Activated naive CD4-positive, alpha-beta T cell treated with anti-CD3 and anti-CD28 coated beads, Interleukin-2, amount 50 U/mL, for 72 hours (primary cell): ENCODE data around the gene NFATC4. TPM values are rescaled to one million over a fixed set of nuclear protein-coding genes. Genes with fewer than 3 reads are reported as not detected.
"Not testable (repeated sequence)": the region's sequence is repeated elsewhere in the genome, so short reads cannot be mapped to it uniquely, and the experiment has no call there.

ENCODE experiments used
- ATAC-seq, 2 donors: fragments of 150-1000 bp; cut with Tn5 transposase; 2 replicates each; pipeline ENCODE4 v1.10.0; 2021; ENCODE audit warnings: mild to moderate bottlenecking in 2 of 2, moderate library complexity in 2 of 2
- DNase-seq, 2 donors: peaks; one replicate each; pipeline ENCODE4 v3.0.0; 2021 to 2022; ENCODE audit warnings: low spot score in 2 of 2
- H3K27ac Mint-ChIP-seq, 2 donors: one replicate each; pipeline ENCODE4 v1.8.0; 2022; ENCODE audit warnings: mild to moderate bottlenecking in 2 of 2, mixed read lengths in 2 of 2
- H3K36me3 Mint-ChIP-seq, 2 donors: one replicate each; pipeline ENCODE4 v1.8.0; 2022; ENCODE audit warnings: mixed read lengths in 2 of 2
- H3K9me3 Mint-ChIP-seq, 2 donors: one replicate each; pipeline ENCODE4 v1.8.0; 2022; ENCODE audit warnings: mixed read lengths in 2 of 2
- total RNA-seq, 2 donors: library from RNA; stranded (reverse); gene quantifications; one replicate each; pipeline ENCODE4 v1.2.3, GENCODE V29; 2022

The NFATC4 gene
- total RNA-seq, 2 donors from 2014 or later, result 0.27 to 1.7 TPM

GRCh38 chr14:24335461-24336171 is 32.4 kb upstream of the NFATC4 start:
- Mint-ChIP-seq H3K9me3 (no peaks in the 10 kb centered on the region), H3K36me3 (peaks cover 5% of the 10 kb centered on the region in 2 donors), H3K27ac (no peak overlapping the region)
- no peak for DNase-seq
- ATAC-seq, result no peak

- peaks cover 3 to 5% of the 10 kb centered on the region in 2 donors for H3K36me3 Mint-ChIP-seq
- DNase-seq (no peak), ATAC-seq (no peak)
- no peak overlapping the region for H3K27ac Mint-ChIP-seq
- H3K9me3 Mint-ChIP-seq, result no peaks in the 10 kb centered on the region
Measured at GRCh38 chr14:24337144-24337823, 30.7 kb upstream of the NFATC4 start.

- ATAC-seq (no peak), DNase-seq (no peak)
- H3K27ac Mint-ChIP-seq, result no peak overlapping the region
- H3K36me3 Mint-ChIP-seq, result peaks cover 0 to 5% of the 10 kb centered on the region in 2 donors
- H3K9me3 Mint-ChIP-seq, result no peaks in the 10 kb centered on the region
Measured at GRCh38 chr14:24337824-24338175, 30.2 kb upstream of the NFATC4 start.

GRCh38 chr14:24338843-24339242 is 29.1 kb upstream of the NFATC4 start:
- H3K36me3 Mint-ChIP-seq, result peaks cover 0 to 5% of the 10 kb centered on the region in 2 donors
- H3K9me3 Mint-ChIP-seq, result no peaks in the 10 kb centered on the region
- DNase-seq, result no peak
- H3K27ac Mint-ChIP-seq, result no peak overlapping the region
- no peak for ATAC-seq

- Mint-ChIP-seq H3K9me3 (no peaks in the 10 kb centered on the region), H3K27ac (peak within 1 kb of the TSS; percentile 50 to 76), H3K36me3 (peaks cover 0 to 5% of the 10 kb centered on the region in 2 donors)
- peak in 1 of 2 donors; percentile 70 for DNase-seq
- ATAC-seq, result peak; percentile 92 to 93
Measured at GRCh38 chr14:24339284-24340151, 28.5 kb upstream of the NFATC4 start, which contains the start of gene RIPK3. RIPK3 (minus strand) TSS chr14:24339991; CDS start chr14:24339826, 165 bp downstream.

GRCh38 chr14:24340606-24341005 is 27.4 kb upstream of the NFATC4 start:
- Mint-ChIP-seq H3K9me3 (no peaks in the 10 kb centered on the region), H3K36me3 (no peaks in the 10 kb centered on the region), H3K27ac (no peak overlapping the region)
- ATAC-seq (no peak), DNase-seq (no peak)

- Mint-ChIP-seq H3K9me3 (no peaks in the 10 kb centered on the region), H3K36me3 (no peaks in the 10 kb centered on the region), H3K27ac (no peak overlapping the region)
- ATAC-seq (no peak), DNase-seq (no peak)
Measured at GRCh38 chr14:24342889-24343288, 25.1 kb upstream of the NFATC4 start.

GRCh38 chr14:24343795-24344660 is 24.0 kb upstream of the NFATC4 start:
- DNase-seq, result no peak
- no peaks in the 10 kb centered on the region for H3K36me3 Mint-ChIP-seq
- no peak for ATAC-seq
- H3K27ac Mint-ChIP-seq, result no peak overlapping the region
- H3K9me3 Mint-ChIP-seq, result no peaks in the 10 kb centered on the region

GRCh38 chr14:24347134-24347533 is 20.9 kb upstream of the NFATC4 start:
- ATAC-seq (no peak), DNase-seq (no peak)
- Mint-ChIP-seq H3K36me3 (no peaks in the 10 kb centered on the region), H3K27ac (no peak overlapping the region), H3K9me3 (no peaks in the 10 kb centered on the region)

GRCh38 chr14:24348186-24348585 is 19.8 kb upstream of the NFATC4 start:
- Mint-ChIP-seq H3K27ac (no peak overlapping the region), H3K9me3 (no peaks in the 10 kb centered on the region), H3K36me3 (no peaks in the 10 kb centered on the region)
- ATAC-seq, result no peak
- DNase-seq, result no peak

GRCh38 chr14:24349742-24350141 is 18.2 kb upstream of the NFATC4 start:
- ATAC-seq (no peak), DNase-seq (no peak)
- Mint-ChIP-seq H3K9me3 (no peaks in the 10 kb centered on the region), H3K27ac (no peak overlapping the region), H3K36me3 (no peaks in the 10 kb centered on the region)

GRCh38 chr14:24351517-24351916 is 16.5 kb upstream of the NFATC4 start:
- no peak for ATAC-seq
- no peak overlapping the region for H3K27ac Mint-ChIP-seq
- no peaks in the 10 kb centered on the region for H3K9me3 Mint-ChIP-seq

GRCh38 chr14:24353559-24354481 is 14.2 kb upstream of the NFATC4 start:
- no peaks in the 10 kb centered on the region for H3K9me3 Mint-ChIP-seq
- H3K36me3 Mint-ChIP-seq, result no peaks in the 10 kb centered on the region
- DNase-seq (no peak), ATAC-seq (peak; percentile 60 to 75)
- H3K27ac Mint-ChIP-seq, result peak overlapping the region in 1 of 2 donors; percentile 22

More at GRCh38 chr14:24351517-24351916, 16.5 kb upstream of the NFATC4 start:
- DNase-seq, result no peak
- no peaks in the 10 kb centered on the region for H3K36me3 Mint-ChIP-seq

- not testable (repeated sequence) for DNase-seq, H3K9me3 Mint-ChIP-seq, ATAC-seq, H3K36me3 Mint-ChIP-seq, H3K27ac Mint-ChIP-seq
Measured at GRCh38 chr14:24354482-24354825, 13.5 kb upstream of the NFATC4 start.

- no peak for DNase-seq
- no peaks in the 10 kb centered on the region for H3K9me3 Mint-ChIP-seq
- no peak for ATAC-seq
- no peaks in the 10 kb centered on the region for H3K36me3 Mint-ChIP-seq
- no peak overlapping the region for H3K27ac Mint-ChIP-seq
Measured at GRCh38 chr14:24355009-24355408, 13.0 kb upstream of the NFATC4 start.
